GM19468 (cell line): ENCODE results near the gene NUDT1.

Experiments used
- ATAC-seq: cut with Tn5 transposase; IDR thresholded peaks from one replicate; pipeline ENCODE4 v1.9.1; 2021; ENCODE audit warnings: mild to moderate bottlenecking, moderate library complexity, moderate number of reproducible peaks; ENCODE audit not compliant: unreplicated experiment; ENCODE audit errors: extremely low read depth

The NUDT1 gene

GRCh38 chr7:2289111-2289586, 47.1 kb downstream of the NUDT1 start:
- ATAC-seq, result no peak

DNA sequence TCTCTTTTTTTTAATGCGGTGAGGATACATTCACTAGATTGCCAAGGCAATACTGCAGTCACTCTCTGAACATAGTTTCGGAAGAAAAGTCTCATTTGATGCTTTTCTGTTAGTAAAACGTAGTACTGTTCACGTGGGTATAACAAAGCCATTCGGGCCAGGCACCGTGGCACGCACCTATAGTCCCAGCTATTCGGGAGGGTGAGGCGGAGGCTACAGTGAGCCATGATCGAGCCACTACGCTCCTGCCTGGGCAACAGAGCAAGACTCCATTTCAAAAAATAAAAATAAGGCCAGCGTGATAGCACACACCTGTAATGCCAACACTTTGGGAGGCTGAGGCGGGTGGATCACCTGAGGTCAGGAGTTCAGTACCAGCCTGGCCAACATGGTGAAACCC, 47.6 kb downstream of the NUDT1 start:
- ATAC-seq, result no peak

GRCh38 chr7:2290877-2291276, 48.9 kb downstream of the NUDT1 start:
- ATAC-seq, result no peak

- ATAC-seq, result no peak
Observed at GRCh38 chr7:2295936-2296620, 54.1 kb downstream of the NUDT1 start.

GRCh38 chr7:2296832-2297231, 54.8 kb downstream of the NUDT1 start:
- no peak for ATAC-seq

DNA sequence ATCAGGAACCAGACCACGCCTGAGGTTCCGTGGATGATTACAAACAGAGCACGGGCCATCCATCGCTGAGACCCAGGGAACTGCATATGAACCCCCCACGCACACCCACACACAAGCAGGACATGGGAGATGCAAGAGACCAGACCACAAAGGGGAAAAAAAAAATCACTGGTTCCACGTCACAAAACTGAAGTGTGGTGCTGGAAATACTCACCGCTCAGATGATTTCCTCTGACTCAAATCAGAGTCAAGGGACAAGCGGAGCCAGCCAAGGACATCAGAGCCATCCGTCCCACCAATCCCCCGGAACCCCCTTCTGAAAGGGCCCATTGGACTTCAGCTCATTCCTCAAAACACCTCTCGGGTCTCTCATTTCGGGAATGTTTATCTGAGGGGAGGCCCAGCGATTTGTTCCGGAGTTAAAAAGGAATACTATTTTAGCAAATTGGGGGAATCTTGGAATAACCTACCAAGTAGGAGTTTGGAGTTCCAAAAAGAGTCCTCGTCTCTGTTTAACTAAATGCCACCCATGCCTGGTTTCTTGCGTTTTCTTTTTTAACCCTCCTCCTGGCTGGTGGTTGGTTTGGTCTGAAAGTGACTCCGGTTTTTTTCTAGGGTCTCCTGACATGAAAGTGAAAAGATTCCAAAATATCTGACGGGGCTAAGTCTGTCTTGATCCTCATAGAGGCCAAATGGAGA, 57.3 kb downstream of the NUDT1 start:
- peak; percentile 49 for ATAC-seq

DNA sequence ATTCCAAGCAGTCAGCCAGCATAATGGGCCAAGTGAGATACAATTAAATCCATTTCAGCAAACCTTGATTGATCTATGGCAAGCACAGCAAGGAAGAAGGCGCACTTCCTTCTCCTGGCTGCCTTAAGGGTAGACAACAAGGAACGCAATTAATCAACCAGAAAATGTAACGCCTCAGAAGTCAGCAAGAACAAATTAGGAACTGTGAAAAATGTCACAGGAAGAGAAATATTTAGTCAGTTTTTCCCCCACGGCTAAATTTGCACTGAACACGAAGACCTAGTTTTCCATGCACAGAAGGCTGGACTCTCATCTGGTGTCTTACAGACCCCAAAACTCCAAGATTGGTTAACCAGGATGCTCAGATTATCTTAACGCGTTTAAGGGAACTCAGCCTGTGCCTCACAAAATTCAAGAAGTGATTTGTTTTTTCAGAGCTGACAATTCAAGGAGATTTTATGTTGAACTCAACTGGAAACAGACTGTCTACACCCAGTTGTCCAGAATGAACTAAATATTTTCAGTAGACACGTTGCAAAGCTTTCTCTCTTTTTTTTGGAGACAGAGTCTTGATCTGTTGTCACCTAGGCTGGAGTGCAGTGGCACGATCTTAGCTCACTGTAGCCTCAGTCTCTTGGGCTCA, 58.0 kb downstream of the NUDT1 start:
- ATAC-seq, result no peak
